GM13976 (cell line): ENCODE measurements around the gene PCSK2.

Experiments used
- DNase-seq: peaks from one replicate; pipeline ENCODE4 v3.0.0; 2012; ENCODE audit warnings: low spot score
- in situ Hi-C: fragments of 300-500 bp; cut with MboI; formaldehyde crosslinking; loops from one replicate; pipeline ENCODE4 v1.12.0; 2022; ENCODE audit warnings: low sequenced_read_pairs, mixed read lengths, inconsistent platforms; ENCODE audit not compliant: unreplicated experiment
- TF ChIP-seq, protein P1 (sequence below): IDR thresholded peaks from 2 replicates; pipeline ENCODE4 v1.5.1; 2012; ENCODE audit warnings: borderline replicate concordance, mild to moderate bottlenecking; ENCODE audit not compliant: insufficient read depth; ENCODE audit errors: extremely low read depth, missing control alignments, control extremely low read depth

PCSK2 gene

DNA sequence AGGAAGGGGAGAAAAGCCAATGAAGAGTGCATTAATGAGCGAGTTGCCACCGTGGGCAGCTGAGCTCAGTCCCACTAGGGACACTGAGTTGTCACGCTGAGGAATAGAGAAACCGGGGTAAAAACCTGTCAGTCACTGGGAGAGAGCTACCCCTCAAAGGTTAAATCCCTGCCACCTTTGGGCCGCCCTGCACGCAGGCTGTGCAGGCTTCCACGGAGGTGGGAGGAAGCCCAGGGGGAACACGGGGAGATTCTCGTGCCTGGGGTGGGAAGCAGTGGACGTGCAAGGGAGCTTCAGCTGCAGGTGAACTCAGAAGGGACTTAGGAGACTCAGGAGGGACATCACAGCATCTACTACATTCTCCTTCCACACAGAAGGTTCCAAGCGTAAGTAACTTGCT lies 253.9 kb downstream of the PCSK2 start:
- no peak for DNase-seq
- TF ChIP-seq, protein P1, sequence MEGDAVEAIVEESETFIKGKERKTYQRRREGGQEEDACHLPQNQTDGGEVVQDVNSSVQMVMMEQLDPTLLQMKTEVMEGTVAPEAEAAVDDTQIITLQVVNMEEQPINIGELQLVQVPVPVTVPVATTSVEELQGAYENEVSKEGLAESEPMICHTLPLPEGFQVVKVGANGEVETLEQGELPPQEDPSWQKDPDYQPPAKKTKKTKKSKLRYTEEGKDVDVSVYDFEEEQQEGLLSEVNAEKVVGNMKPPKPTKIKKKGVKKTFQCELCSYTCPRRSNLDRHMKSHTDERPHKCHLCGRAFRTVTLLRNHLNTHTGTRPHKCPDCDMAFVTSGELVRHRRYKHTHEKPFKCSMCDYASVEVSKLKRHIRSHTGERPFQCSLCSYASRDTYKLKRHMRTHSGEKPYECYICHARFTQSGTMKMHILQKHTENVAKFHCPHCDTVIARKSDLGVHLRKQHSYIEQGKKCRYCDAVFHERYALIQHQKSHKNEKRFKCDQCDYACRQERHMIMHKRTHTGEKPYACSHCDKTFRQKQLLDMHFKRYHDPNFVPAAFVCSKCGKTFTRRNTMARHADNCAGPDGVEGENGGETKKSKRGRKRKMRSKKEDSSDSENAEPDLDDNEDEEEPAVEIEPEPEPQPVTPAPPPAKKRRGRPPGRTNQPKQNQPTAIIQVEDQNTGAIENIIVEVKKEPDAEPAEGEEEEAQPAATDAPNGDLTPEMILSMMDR: no peak
- in situ Hi-C loops: no loop called here

DNA sequence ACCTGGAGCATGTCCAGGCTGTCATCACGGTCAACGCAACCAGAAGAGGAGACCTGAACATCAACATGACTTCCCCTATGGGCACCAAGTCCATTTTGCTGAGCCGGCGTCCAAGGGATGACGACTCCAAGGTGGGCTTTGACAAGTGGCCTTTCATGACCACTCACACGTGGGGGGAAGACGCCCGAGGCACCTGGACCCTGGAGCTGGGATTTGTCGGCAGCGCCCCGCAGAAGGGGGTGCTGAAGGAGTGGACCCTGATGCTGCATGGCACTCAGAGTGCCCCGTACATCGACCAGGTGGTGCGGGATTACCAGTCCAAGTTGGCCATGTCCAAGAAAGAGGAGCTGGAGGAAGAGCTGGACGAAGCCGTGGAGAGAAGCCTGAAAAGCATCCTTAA lies 254.8 kb downstream of the PCSK2 start:
- TF ChIP-seq, protein P1: no peak
- in situ Hi-C loops: no loop called here
- DNase-seq: no peak

DNA sequence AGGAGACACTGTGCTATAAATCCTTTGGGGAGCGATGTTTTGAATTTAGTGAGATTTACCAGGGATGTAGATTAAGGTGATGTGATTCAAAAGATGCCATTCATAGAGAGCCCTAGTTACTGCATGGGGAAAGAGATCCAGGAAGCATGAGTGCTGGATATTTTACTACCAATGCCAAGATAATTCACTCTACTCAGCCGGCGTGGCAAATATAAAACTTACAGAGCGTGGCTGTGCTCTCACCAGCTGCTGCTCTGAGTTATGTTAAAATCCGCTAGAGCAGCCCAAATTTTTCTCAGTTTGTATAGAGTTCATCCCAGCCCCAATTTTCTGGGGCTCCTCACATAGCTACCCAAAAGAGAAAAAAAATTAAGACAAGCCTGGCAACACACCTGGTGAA lies 255.7 kb downstream of the PCSK2 start:
- DNase-seq: no peak
- in situ Hi-C loops: no loop called here
- TF ChIP-seq, protein P1: no peak

DNA sequence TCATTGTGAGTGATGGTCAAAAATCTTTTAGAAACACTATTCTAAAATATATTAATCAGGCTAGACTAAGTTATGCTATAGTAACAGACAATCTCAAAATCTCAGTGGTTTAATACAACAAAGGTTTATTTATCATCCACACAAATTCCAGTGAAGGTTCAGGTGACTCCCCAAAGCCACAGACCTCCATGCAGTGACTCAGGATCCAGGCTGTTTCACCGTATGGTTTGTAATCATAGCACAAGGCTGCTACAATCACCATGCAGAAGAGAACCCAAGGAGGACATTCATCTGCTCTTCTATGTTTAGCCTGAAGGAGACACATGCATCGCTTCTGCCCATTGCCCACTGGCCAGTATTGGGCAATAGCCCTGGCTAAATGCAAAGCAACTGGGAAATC lies 258.2 kb downstream of the PCSK2 start:
- DNase-seq: no peak
- in situ Hi-C loops: no loop called here
- TF ChIP-seq, protein P1: no peak

DNA sequence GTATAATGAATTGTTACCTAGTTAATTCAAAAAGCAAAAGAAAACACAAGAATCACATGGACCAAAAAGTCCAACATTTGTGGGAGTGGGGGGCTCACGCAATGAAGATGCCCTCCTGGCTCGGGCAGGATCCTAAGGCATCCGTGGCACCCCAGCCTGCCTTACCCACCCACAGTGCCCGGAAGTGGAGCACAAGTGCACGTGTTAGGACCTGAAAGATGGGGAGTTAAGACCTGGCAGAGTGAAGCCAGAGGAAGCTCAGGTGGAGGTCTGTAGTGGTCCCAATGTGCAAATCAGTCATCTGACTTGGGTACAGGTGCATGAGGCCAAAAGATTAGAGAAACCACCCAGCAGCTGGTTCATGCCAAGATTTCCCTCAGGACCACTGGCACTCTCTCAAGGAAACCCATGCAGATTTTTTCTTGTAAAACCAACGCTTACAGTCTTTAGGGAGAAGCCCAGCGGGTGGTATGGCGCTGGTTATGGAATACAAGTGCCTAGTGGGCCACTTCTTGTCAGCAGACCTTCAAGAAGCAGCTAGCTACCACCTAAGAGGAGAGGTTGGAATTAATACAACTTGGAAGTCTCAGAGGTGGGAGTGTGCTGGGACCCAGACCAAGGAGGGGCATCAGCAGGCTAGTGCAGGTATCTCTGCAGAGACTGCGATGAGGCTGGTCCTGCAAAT lies 262.2 kb downstream of the PCSK2 start:
- DNase-seq: no peak
- in situ Hi-C loops: no loop called here
- TF ChIP-seq, protein P1: no peak

DNA sequence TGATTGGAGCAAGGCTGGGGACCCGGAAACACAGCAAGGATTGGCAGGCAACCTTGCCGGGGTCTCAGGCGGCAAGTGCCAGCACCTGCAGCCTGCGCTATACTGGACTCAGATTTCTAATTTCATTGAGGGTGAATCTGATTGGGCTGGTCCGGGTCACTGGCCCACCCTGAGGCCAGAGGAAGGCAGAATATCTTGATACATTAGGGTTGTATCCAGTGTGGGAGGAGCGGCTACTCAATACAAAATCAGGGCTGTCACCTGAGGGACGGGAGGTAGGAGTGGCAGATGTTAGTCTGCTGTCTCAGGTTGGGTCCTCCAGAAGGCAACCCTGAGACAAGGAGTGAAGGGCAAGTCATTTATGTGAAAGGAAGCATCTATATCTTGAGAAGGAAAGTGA lies 263.7 kb downstream of the PCSK2 start:
- DNase-seq: no peak
- TF ChIP-seq, protein P1: no peak
- in situ Hi-C loops: no loop called here

DNA sequence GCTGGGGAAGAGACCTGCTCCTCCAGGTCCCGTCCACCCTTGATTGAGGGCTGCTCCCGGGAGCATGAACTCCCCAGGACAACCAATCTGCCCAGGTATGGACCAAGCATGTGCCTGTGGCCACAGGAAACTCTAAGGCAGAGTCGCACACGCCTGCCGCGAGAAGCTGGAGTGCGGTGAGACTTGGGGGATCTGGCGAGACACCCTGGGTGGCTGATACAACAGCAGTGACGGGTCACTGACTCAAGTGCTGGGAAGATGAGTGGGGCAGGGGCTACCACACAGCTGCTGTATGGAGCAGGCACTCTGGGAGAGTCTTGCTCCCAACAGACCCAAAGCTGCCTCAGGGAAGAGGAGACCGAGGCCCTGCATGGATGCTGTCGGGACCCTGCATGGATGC lies 264.2 kb downstream of the PCSK2 start:
- TF ChIP-seq, protein P1: no peak
- in situ Hi-C loops: no loop called here
- DNase-seq: no peak
